Caco-2 (cell line): ENCODE results near the gene TUBA3E. TPM values are rescaled to one million over a fixed set of nuclear protein-coding genes. Genes with fewer than 3 reads are reported as not detected.
A peak's percentile ranks its signal among the peaks of the same experiment; 100 is the strongest.
"Not testable (repeated sequence)": the region's sequence is repeated elsewhere in the genome, so short reads cannot be mapped to it uniquely, and the experiment has no call there.

Experiments
- BruUV-seq: library from RNA; stranded (reverse); fragments of 400-500 nt; replicated peaks from 2 replicates; lab custom pipeline; 2021; lab: Mats Ljungman, UMichigan
- CTCF ChIA-PET: fragments of 300-600 bp; sonication (Branson Sonifier 250); formaldehyde crosslinking; loops from one replicate; lab custom pipeline; 2022; ENCODE audit warnings: antibody characterized with exemption; lab: Charles Lee
- POLR2A ChIA-PET: fragments of 300-600 bp; sonication (Branson Sonifier 250); formaldehyde crosslinking; loops from one replicate; lab custom pipeline; 2022; ENCODE audit warnings: antibody characterized with exemption; lab: Charles Lee
- DNase-seq, 2 experiments: peaks; one replicate each; pipeline versions ENCODE4 v3.0.0 to v3.0.0-alpha.2; 2020 to 2022
- H3K27me3 ChIP-seq: replicated peaks from 2 replicates; pipeline ENCODE4 v1.6.0; 2011; ENCODE audit warnings: low read length; ENCODE audit not compliant: control insufficient read depth, insufficient read depth
- H3K36me3 ChIP-seq: 2 replicates; pipeline ENCODE4 v1.5.1; 2011; ENCODE audit warnings: low read length; ENCODE audit not compliant: control insufficient read depth, insufficient read depth
- H3K4me1 ChIP-seq: fragments of 250-450 bp; sonication (Bioruptor Pico); 2 replicates; pipeline ENCODE4 v1.5.1; 2020; ENCODE audit warnings: mild to moderate bottlenecking
- H3K4me3 ChIP-seq: 2 replicates; pipeline ENCODE4 v1.5.1; 2011; ENCODE audit warnings: low read depth, mild to moderate bottlenecking, control low read depth, low read length
- H3K9me3 ChIP-seq: fragments of 250-450 bp; sonication (Bioruptor Pico); 2 replicates; pipeline ENCODE4 v1.5.1; 2020; ENCODE audit warnings: mild to moderate bottlenecking, moderate library complexity
- H3K27ac Mint-ChIP-seq: one replicate; pipeline ENCODE4 v1.8.0; 2022; ENCODE audit warnings: mixed read lengths; ENCODE audit not compliant: unreplicated experiment
- H3K27me3 Mint-ChIP-seq: one replicate; pipeline ENCODE4 v1.8.0; 2022; ENCODE audit warnings: mixed read lengths; ENCODE audit not compliant: insufficient read depth, unreplicated experiment
- H3K36me3 Mint-ChIP-seq: one replicate; pipeline ENCODE4 v1.8.0; 2022; ENCODE audit warnings: mild to moderate bottlenecking, mixed read lengths; ENCODE audit not compliant: insufficient read depth, unreplicated experiment
- H3K4me1 Mint-ChIP-seq: one replicate; pipeline ENCODE4 v1.8.0; 2022; ENCODE audit warnings: low read depth, mixed read lengths; ENCODE audit not compliant: unreplicated experiment
- H3K4me3 Mint-ChIP-seq: one replicate; pipeline ENCODE4 v1.8.0; 2022; ENCODE audit warnings: mild to moderate bottlenecking, moderate library complexity, mixed read lengths; ENCODE audit not compliant: unreplicated experiment
- H3K9me3 Mint-ChIP-seq: one replicate; pipeline ENCODE4 v1.8.0; 2022; ENCODE audit warnings: mixed read lengths; ENCODE audit not compliant: unreplicated experiment
- CTCF ChIP-seq, 2 experiments: fragments of 200-600 bp in 1 of 2; IDR thresholded peaks; 1 replicate in 1 of 2; 2 replicates in 1 of 2; pipeline versions ENCODE4 v1.5.1 to v1.8.0; 2011 to 2022; ENCODE audit warnings: antibody characterized with exemption in 1 of 2, control low read depth in 1 of 2, inconsistent platforms in 1 of 2, low read depth in 1 of 2, low read length in 1 of 2, mild to moderate bottlenecking in 1 of 2, moderate library complexity in 1 of 2; ENCODE audit not compliant: insufficient read depth in 1 of 2, severe bottlenecking in 1 of 2, unreplicated experiment in 1 of 2
- intact Hi-C: fragments of 100-400 bp; cut with micrococcal nuclease; formaldehyde crosslinking; loops from one replicate; pipeline ENCODE4 v1.10.0; 2022; ENCODE audit not compliant: unreplicated experiment
- total RNA-seq: library from RNA; stranded (reverse); gene quantifications from 2 replicates; pipeline ENCODE4 v1.2.3, GENCODE V29; 2022

Gene TUBA3E
- total RNA-seq, 1 experiment from 2014 or later, result 0.57 TPM

- TF ChIP-seq CTCF (IDR thresholded peaks at IDR 0.05; ENCODE audit: insufficient read depth in 1 of 2, low read depth in 1 of 2, low read length in 1 of 2, severe bottlenecking in 1 of 2, unreplicated experiment in 1 of 2), result peak; percentile 59 to 60
- H3K36me3 Mint-ChIP-seq, result peaks cover 63% of the 10 kb centered on the region
- H3K4me1 ChIP-seq, H3K27me3 Mint-ChIP-seq, BruUV-seq, H3K36me3 ChIP-seq, H3K4me1 Mint-ChIP-seq, H3K9me3 ChIP-seq, H3K4me3 ChIP-seq, POLR2A ChIA-PET, H3K4me3 Mint-ChIP-seq, H3K27me3 ChIP-seq, H3K27ac Mint-ChIP-seq, H3K9me3 Mint-ChIP-seq: not testable (repeated sequence)
- CTCF ChIA-PET, result interaction anchor here (1.4 kb wide), 1 partner anchor 176 kb away, joined by 7 read pairs; no protein-coding TSS in a partner anchor
- intact Hi-C loops, result loop anchor here (1.0 kb wide), 2 partner anchors 25 to 176 kb away; partner anchors contain the start of gene SMPD4
- DNase-seq, result peak in 1 of 2 experiments; percentile 56
These were observed 42.1 kb downstream of the TUBA3E start for GRCh38 chr2:130155956-130156623.

GRCh38 chr2:130154773-130155765 lies 43.2 kb downstream of the TUBA3E start:
- ChIA-PET POLR2A (no interaction called here), CTCF (interaction anchor here (1.4 kb wide), 1 partner anchor 177 kb away, joined by 7 read pairs; no protein-coding TSS in a partner anchor)
- Histone ChIP-seq H3K4me3 (no peak overlapping the region), H3K4me1 (no peaks in the 10 kb centered on the region), H3K36me3 (no peaks in the 10 kb centered on the region), H3K27me3 (no peaks in the 10 kb centered on the region), H3K9me3 (no peaks in the 10 kb centered on the region)
- no peak for DNase-seq
- no peaks in the 10 kb centered on the region for H3K4me1 Mint-ChIP-seq
- H3K36me3 Mint-ChIP-seq, result peaks cover 63% of the 10 kb centered on the region
- H3K27me3 Mint-ChIP-seq, result no peaks in the 10 kb centered on the region
- H3K9me3 Mint-ChIP-seq, result no peaks in the 10 kb centered on the region
- BruUV-seq, result no TSS peak
- intact Hi-C loops, result no loop called here
- H3K4me3 Mint-ChIP-seq, result no peak overlapping the region
- H3K27ac Mint-ChIP-seq, result no peak overlapping the region
- TF ChIP-seq CTCF (IDR thresholded peaks at IDR 0.05; ENCODE audit: insufficient read depth in 1 of 2, low read depth in 1 of 2, low read length in 1 of 2, severe bottlenecking in 1 of 2, unreplicated experiment in 1 of 2), result no peak

- H3K4me1 Mint-ChIP-seq, H3K9me3 Mint-ChIP-seq, CTCF ChIA-PET, H3K27me3 ChIP-seq, H3K4me3 ChIP-seq, H3K27ac Mint-ChIP-seq, H3K36me3 ChIP-seq, DNase-seq, H3K9me3 ChIP-seq, BruUV-seq, H3K27me3 Mint-ChIP-seq, POLR2A ChIA-PET, H3K4me3 Mint-ChIP-seq, intact Hi-C loops, H3K4me1 ChIP-seq: not testable (repeated sequence)
- peaks cover 58% of the 10 kb centered on the region for H3K36me3 Mint-ChIP-seq
These were observed 43.8 kb downstream of the TUBA3E start for GRCh38 chr2:130154423-130154770.

GRCh38 chr2:130153721-130154422 lies 44.4 kb downstream of the TUBA3E start:
- BruUV-seq, H3K4me1 ChIP-seq, POLR2A ChIA-PET, H3K4me3 Mint-ChIP-seq, DNase-seq, H3K9me3 ChIP-seq, H3K36me3 ChIP-seq, intact Hi-C loops, H3K4me3 ChIP-seq, H3K27me3 Mint-ChIP-seq, H3K27ac Mint-ChIP-seq, H3K27me3 ChIP-seq, H3K9me3 Mint-ChIP-seq, CTCF ChIA-PET, H3K4me1 Mint-ChIP-seq: not testable (repeated sequence)
- peaks cover 53% of the 10 kb centered on the region for H3K36me3 Mint-ChIP-seq
